Activated CD8-positive, alpha-beta memory T cell treated with anti-CD3 and anti-CD28 coated beads, Interleukin-2, amount 50 U/mL, for 4 hours (primary cell): ENCODE results near the gene ATP12A.
"Not testable (repeated sequence)": the region's sequence is repeated elsewhere in the genome, so short reads cannot be mapped to it uniquely, and the experiment has no call there.

ENCODE experiments used
- DNase-seq: peaks from one replicate; pipeline ENCODE4 v3.0.0-alpha.2; 2020

ATP12A gene

DNA sequence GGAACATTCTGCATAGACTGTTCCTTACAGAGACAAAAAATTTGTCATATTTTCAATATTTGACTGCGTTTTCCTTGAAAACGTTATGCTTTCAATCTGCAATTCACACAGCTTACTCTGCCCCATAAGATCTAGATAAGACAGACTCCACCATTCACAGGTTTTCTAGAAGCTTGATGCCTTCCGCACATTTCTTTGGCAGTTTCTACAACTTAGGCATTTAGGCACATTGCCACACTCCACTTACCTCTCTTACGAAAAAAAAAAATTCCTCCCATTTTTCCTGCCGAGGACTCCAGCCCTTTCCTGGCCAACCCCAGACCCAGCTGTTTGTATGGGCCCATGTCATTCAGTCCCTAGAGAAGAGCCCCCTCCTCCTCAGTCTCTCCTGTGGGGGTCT is 11.2 kb downstream of the ATP12A start:
- DNase-seq = no peak

DNA sequence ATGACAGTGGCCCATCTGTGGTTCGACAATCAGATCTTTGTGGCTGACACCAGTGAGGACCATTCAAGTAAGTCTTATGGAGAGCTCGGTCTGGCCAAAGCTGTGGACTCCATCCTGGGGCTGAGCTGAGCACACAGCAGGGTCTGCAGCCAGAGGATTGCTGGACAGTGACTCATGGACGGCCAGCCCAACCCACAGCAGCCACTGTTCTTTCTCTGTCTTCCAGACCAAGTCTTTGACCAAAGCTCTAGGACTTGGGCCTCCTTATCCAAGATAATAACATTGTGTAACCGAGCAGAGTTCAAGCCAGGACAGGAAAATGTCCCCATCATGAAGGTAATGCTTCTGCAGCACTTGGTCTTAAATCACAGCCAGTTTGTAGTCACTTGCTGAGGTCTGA is 12.4 kb downstream of the ATP12A start:
- no peak for DNase-seq

DNA sequence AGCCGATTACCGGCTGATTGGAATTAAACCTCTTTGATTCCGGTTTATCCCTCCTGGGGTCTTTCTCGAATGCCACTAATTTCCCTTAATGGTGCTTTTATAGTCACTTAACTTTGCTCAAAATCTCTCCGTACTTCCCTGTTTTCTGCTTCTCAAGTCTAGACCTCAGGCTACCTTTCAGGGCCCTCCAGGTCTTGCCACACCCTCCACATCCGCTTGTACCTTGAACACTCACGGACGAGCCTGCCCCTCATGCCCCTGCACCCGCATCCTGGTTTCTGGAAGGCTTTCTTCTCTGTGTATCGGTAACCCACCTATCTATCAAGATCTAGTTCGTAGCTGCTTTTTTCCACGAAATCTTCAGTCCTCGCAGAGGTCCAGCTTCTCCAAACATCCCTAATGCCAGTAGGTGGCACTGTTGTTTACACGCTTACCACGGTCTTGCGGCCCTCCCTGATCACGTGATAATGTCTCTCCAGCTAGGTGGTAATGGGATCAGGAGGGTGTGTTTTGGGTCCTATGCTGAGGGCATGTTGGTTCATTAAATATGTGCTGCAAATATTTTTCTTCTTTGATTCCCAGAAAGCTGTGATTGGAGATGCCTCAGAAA is 13.8 kb downstream of the ATP12A start:
- DNase-seq = peak; percentile 26

DNA sequence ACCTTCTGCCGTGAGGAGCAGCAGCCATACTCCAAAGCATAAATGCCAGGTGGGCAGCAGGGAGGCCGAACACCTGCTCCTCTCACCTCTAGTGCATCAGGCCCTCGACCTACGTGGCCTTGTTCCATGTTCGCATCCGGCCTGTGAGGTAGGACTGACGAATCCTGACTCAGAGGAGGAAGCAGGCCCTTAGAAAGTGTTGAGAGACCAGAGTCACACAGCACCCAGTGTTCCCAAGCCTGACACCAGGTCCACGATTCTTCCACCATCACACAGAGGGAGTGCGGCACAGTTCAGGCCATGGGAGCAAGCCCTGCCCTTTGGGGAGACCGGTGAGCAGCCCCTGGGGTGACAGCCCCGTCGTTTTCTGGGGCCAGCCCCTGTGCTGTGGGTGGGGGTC is 14.7 kb downstream of the ATP12A start:
- no peak for DNase-seq

DNA sequence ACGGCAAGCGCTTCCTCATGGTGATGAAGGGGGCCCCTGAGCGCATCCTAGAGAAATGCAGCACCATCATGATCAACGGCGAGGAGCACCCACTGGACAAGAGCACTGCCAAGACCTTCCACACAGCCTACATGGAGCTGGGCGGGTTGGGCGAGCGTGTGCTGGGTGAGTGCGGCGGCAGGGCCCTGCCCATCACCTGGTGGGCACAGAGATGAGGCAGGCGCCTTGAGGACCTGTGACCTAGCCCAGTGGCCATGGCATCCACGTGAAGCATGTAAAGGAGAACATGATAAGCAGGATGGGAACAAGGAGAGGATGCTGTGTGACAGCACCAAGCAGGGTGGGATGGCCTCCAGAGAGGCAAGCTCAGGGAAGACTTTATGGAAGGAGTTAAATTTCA is 18.5 kb downstream of the ATP12A start:
- DNase-seq = no peak

DNA sequence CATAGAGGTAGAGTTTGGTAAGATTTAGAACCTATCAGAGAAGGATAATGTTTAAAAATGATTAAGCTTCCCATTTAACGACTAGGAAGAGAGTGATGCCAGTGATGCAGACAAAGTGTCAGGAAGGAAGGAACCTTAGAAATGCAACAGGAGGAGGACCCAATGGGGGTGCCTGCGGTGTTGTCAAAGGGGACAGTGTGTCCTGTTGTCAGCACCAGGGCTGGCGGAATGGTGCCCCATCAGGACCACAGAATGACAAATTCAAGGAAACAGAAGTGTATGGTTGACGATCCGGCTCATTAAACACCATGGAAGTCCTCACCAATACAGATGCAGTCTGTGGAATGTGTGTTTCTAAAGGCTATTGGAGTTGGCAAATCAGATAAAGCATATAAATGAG is 19.3 kb downstream of the ATP12A start:
- DNase-seq = no peak

DNA sequence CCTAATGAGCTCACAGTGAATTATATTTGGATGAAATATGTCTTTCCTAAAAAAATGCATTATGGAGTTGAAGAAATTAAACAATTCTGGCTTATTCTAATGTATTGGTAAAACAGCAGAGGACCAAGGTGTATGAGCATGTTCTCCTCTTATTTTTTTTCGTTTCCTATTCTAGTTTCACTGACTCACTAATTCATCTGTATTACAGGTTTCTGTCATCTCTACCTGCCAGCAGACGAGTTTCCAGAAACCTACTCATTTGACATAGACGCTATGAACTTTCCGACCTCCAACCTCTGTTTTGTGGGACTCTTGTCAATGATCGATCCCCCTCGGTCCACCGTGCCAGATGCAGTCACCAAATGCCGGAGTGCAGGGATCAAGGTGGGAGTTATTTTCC is 20.3 kb downstream of the ATP12A start:
- DNase-seq = no peak

DNA sequence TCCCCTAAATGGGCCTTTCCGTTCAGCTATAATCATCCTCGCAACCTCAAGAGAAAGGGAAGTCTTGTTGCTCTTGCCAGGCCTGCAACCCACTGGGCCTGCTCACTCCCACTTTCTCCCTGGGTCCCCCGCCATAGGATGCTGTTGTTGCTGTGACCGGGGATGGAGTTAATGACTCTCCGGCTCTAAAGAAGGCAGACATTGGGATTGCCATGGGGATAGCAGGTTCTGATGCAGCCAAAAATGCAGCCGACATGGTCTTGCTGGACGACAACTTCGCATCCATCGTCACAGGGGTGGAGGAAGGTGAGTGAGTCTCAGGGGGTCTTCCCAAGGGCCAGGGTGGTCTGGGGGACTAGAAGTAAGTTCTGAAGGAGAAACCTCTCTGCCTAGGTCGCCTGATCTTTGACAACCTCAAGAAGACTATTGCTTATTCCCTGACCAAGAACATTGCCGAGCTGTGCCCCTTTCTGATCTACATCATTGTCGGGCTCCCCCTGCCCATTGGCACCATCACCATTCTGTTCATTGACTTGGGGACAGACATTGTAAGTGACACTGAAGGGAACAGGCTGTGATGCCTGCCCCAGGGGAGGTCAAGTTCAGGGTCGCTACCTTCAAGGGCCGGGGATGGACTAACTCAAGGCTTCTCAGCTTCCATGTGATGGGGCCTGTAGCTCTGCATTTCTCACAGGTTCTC is 26.8 kb downstream of the ATP12A start:
- DNase-seq = no peak

DNA sequence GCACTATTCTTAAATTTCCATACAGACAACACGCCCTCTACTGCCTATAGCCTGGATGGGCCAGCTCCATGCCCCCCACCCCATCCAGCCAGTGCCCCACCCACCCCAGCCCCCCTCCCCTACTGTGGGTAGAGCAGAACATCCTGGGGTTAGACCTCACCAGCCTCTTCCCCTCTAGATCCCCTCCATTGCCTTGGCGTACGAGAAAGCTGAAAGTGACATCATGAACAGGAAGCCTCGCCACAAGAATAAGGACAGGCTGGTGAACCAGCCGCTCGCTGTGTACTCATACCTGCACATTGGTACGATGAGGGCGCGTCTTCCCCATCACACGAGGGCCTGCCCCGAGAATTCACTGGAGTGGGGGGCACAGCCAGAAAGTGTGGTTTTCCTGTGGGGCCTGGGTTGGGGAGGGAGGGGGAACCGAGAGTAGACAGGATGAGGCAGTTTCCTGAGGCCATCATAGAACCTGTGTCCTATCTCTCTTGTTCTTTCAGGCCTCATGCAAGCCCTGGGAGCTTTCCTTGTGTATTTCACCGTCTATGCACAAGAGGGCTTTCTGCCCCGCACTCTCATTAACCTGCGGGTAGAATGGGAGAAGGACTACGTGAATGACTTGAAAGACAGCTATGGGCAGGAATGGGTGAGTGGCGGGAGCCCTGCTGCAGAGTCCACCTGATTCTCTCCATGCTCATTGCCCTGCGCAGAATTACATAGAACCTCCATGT is 29.1 kb downstream of the ATP12A start:
- peak; percentile 41 for DNase-seq

DNA sequence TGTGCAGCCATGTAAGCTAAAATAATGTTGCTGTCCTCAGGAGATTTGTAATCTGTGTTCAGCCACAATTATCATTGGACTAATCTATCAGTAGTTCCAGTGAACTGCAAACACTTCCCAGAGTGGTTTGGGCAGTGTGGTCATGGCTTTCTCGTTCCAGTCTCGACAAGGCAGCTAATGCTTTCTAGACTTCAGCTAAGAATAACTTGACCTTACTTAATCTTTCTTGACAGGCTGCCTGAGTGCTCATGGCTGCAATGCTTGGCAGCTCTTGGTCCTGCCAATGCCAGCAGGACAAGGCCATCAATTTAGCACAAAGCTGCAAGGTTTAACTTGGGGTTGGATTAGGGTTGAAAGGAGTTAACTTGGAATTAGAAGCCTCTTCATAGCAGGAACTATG is 32.8 kb downstream of the ATP12A start:
- no peak for DNase-seq

DNA sequence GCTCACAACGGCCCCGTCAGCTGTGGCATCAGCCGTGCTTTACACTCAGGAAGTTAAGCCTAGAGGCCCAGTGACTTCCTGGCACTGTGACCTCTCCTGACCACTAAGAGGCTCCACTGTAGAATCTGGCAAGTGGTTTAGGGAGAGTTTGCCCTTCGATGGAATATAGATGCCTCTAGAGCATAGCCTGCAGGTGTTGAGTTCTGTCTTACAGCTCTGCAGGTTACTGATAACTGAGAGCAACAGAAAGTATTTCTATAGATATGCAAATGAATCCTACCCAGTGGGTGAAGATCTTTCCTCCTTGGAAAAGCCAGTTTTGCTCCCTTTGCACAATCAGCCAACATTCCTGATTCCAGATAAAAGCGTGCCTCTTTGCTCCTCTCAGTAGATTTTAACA is 35.8 kb downstream of the ATP12A start:
- DNase-seq = no peak

DNA sequence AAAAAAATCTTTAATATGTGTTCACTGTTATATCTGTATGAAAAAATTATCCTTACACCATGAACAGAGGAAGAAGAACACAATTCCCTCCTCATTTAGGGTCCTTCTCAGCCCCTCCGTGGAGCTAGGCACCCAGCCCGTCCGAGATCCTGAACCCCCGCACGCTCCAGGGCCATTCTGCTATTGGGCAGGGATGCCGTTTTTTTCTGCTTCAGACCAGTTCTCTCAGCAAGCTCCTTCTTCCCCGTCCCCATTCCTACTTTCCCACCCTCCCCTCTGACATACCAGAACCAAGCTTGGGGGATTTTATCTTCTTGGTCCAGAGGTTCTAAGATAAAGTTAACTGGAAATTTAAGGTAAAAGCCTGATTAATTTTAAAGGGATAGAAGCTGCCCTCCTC is 36.2 kb downstream of the ATP12A start:
- no peak for DNase-seq

DNA sequence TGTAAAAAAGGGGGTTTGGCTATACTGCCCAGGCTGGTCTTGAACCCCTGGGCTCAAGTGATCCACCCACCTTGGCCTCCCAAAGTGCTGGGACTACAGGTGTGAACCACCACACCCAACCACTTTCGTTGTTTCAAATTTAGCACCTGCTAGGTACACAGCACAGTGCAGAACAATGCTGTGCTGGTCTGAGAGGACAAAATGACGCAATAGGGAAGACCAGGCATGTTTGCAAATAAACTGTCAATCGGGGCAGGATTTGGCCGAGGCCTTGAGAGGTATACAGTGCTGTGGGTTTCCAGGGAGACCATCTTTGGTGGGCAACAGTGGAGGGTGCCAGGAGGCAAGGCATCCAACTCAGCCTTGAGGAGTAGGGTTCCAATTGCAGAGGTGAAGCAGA is 37.0 kb downstream of the ATP12A start:
- no peak for DNase-seq

DNA sequence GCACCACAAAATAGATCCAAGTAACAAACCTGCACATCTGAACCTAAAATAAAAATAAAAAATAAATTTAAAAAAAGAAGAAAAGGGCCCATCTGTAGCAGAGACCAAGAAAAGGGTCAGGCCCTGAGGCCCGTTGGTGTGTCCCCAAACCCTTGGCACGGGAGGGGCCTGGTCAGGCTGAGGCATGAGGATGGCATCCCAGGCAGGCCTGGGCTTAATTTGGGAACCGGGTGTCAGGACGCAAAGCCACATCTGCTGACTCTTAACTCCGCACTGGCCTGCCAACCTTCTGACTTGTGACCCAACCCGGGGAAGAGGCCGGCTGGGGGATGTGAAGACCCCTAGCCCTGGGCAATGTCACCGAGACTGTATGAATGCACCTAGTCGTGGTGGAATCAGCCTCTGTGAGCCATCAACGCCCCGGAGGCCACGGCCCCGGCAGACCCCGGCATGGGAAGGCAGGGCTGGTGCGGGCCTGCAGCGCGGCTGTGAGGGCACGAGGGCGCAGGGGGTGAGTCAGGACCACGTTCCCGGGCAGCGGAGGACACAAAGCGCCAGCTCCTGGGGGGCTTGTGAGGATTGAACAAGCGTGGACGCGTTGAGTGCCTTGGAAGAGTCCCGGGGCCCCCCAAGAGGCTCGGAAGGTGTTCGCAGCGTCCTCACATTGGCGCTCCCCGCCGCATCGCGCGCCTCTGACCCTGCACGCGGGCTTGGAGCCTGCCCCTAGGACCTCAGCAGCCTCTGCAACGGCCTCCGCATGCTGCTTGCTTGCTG is 38.2 kb downstream of the ATP12A start:
- no peak for DNase-seq

DNA sequence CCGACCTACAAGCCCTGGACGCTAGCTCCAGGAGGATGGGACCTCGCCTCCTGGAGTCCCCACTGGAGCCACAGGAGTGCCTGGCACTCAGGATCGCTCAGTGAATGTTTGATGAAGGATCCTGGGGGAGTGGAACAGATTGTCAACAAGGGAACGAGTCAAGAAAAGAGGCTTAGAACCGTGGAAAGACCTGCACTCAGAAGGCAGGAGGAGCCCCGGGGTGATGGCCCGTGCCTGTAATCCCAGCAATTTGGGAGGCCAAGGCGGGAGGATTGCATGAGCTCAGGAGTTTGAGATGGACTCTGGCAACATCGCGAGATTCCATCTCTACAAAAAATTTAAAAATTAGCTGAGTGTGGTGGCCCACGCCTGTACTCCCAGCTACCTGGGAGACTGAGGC is 38.9 kb downstream of the ATP12A start:
- DNase-seq = no peak

DNA sequence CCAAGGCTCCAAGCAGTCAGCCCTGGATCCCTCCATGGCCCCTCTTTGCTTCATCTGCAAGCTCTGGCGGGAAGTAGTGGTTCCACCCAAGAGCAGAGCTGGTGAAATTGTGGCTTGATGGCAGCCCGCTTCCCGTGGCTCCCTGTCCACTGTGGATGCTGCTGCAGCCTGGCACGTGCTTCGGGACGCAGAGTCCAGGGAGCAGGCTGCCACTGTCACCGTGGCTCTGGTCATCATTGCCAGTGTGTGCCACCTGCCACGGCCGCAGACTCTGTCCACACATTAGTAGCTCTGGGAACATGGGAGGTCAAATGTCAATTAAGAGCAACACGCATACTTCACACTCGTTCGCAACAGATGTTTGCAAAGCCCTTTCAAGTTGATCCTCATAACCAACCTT is 43.0 kb downstream of the ATP12A start:
- DNase-seq = no peak

DNA sequence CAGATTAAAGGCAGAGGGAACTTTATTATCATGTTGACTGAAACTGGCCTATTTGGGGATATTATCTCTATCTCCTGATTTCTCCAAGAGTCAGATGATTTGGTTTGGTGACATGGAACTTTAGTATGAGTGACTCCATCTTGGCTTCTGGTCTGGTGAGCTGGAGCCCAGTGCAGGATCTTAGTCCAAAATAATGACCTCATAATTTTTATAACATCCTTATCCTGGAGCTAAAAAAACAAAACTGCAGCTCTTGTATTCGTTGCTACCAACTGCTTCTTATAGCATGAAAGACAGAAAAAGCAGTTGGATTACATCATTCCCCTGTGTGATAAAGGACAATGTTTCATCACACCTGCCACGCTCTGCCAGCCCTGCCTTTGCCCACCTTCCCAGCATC is 44.5 kb downstream of the ATP12A start:
- DNase-seq = no peak

DNA sequence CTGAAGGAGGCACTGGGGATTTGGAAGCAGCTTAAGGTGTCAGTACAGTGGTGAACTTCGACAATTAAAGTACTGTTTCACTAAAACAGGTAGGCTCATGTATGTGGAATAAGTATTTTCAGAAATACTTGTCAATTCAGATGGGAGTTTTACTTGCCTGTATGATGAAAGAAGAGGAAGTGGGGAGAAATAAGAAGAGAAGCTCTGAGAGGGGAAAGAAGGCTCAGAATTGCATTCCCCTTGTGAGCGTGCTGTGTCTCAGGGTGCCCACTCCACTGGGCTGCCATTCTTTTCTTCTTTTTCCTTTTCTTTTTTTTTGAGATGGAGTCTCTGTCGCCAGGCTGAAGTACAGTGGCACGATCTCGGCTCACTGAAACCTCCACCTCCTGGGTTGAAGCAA is 45.2 kb downstream of the ATP12A start:
- no peak for DNase-seq

DNA sequence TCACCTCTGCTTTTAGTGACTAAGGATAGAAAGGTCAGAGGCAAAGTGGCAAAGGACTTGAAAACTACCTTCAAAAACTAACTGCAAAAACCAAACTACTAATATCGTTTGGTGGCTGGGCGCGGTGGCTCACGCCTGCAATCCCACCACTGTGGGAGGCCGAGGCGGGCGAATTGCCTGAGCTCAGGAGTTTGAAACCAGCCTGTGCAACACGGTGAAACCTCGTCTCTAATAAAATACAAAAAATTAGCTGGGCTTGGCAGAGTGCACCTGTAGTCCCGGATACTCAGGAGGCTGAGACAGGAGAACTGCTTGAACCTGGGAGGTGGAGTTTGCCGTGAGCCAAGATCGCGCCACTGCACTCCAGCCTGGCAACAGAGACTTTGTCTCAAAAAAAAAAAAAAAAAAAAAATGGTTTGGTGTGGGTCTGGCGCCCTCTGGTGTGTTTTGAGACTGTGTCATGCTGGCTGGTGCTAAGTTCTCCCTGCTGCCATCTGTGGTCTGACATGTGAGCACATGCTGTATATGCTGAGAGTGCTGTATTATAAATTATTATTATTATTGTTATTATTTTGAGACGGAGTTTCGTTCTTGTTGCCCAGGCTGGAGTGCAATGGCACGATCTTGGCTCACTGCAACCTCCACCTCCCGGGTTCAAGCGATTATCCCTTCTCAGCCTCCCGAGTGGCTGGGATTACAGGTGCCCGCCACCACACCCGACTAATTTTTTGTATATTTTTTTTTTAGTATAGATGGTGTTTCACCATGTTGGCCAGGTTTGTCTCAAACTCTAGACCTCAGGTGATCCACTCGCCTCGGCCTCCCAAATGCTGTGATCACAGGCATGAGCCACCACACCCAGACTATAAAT is 47.8 kb downstream of the ATP12A start:
- DNase-seq = peak; percentile 63

DNA sequence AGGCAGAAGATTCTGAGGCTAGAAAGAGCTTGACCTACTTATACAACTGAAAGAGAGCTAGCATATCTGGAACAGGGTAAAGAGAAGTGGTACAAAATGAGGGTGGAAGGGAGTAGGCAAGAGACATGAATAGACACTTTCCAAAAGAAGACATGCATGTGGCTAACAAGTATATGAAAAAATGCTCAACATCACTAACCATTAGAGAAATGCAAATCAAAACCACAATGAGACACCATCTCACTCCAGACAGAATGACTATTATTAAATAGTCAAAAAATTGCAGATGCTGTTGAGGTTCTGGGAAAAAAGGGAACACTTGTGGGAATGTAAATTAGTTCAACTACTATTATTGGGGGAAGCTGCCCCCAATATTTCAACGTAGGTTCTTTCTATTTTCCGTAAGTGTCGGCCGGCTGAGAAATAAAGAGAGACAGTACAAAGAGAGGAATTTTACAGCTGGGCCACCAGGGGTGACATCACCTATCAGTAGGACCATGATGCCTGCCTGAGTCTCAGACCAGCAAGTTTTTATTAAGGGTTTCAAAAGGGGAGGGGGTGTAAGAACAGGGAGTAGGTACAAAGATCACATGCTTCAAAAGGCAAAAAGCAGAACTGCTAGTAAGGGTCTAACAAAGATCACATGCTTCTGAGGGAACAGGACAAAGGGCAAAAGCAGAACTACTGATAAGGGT is 50.8 kb downstream of the ATP12A start:
- DNase-seq = not testable (repeated sequence)

DNA sequence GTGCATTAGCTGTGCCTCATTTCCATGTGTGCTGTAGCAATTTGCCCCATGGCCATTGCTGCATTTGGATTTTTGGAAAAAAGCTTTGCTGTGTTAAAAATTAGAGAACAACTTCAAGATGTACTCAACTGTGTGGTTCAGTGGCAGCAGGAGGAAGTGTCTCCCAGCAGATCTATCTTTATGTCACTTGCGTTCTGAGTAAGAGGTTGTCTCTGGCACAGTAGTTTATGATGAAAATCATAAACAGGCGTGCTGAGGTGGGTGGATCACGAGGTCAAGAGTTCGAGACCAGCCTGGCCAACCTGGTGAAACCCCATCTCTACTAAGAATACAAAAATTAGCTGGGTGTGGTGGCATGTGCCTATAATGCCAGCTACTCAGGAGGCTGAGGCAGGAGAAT is 54.7 kb downstream of the ATP12A start:
- DNase-seq = no peak

DNA sequence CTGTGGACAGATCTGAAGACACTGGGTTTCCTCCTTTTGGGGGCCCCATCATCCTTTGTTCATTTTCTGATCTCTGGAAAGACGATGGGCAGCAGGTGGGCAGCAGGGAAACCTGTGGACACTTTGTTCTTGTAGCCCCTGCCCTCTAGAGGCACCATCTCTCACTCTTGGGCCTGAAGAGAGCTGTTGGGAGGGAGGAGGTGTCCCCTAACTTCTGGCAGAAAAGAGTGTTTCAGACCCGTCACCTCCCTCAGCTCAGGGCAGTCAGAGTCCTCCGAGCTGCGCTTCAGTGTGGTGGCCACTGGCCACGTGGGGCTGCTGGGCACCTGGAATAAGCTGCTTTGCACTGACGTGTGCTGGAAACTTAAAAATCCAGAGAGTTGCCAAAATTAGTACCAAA is 56.8 kb downstream of the ATP12A start:
- DNase-seq = no peak
